GM12878 (cell line): ENCODE measurements around the gene PHF2. TPM values are rescaled to one million over a fixed set of nuclear protein-coding genes. Genes with fewer than 3 reads are reported as not detected.

Experiments used
- ATAC-seq: fragments of 200-7000 bp; cut with Tn5 transposase; 3 replicates; pipeline ENCODE4 v1.9.1; 2020; ENCODE audit warnings: mild to moderate bottlenecking, moderate library complexity
- BruUV-seq: library from RNA; stranded (reverse); fragments of 400-500 nt; replicated peaks from 2 replicates; lab custom pipeline; 2021; lab: Mats Ljungman, UMichigan
- CTCF ChIA-PET: fragments of 300-600 bp; sonication (Branson Sonifier 250); formaldehyde crosslinking; extraction: SDS; loops from one replicate; lab custom pipeline; 2021; ENCODE audit warnings: inconsistent platforms; lab: Yijun Ruan, JAX
- POLR2A ChIA-PET: fragments of 350-600 bp; formaldehyde crosslinking; extraction: SDS; loops from one replicate; lab custom pipeline; 2021; ENCODE audit warnings: inconsistent platforms; lab: Charles Lee
- RAD21 ChIA-PET: fragments of 300-600 bp; sonication (Branson Sonifier 250); formaldehyde crosslinking; loops from one replicate; lab custom pipeline; 2023; ENCODE audit warnings: antibody characterized with exemption; ENCODE audit not compliant: unreplicated experiment; lab: Charles Lee
- SMC1A ChIA-PET: fragments of 300-600 bp; sonication (Branson Sonifier 250); formaldehyde crosslinking; loops from one replicate; lab custom pipeline; 2023; ENCODE audit not compliant: unreplicated experiment, uncharacterized antibody; lab: Charles Lee
- DNase-seq: peaks from one replicate; pipeline ENCODE4 v3.0.0-alpha.2; 2011; ENCODE audit warnings: low read depth, low spot score
- FAIRE-seq: peaks from 3 replicates; lab custom pipeline; 2011; peaks lifted over from hg19 to GRCh38; lab: Jason Lieb, UNC
- H2AFZ ChIP-seq: 2 replicates; pipeline ENCODE4 v1.6.0; 2011; ENCODE audit warnings: low read depth, low read length, control low read depth; ENCODE audit not compliant: control insufficient read depth
- H3K27ac ChIP-seq: 2 replicates; pipeline ENCODE4 v1.5.1; 2011; ENCODE audit warnings: control low read depth; ENCODE audit not compliant: control insufficient read depth, insufficient read depth
- H3K27me3 ChIP-seq, 2 experiments: replicated peaks in 1 of 2; 2 replicates each; pipeline versions ENCODE4 v1.6.0 to v1.6.1; 2011; ENCODE audit warnings: low read length in 1 of 2; ENCODE audit not compliant: control insufficient read depth in 2 of 2, insufficient read depth in 2 of 2
- H3K36me3 ChIP-seq, 2 experiments: 2 replicates each; pipeline ENCODE4 v1.5.1; 2011; ENCODE audit warnings: low read length in 1 of 2; ENCODE audit not compliant: control insufficient read depth in 2 of 2, insufficient read depth in 2 of 2
- H3K4me1 ChIP-seq: 2 replicates; pipeline ENCODE4 v1.6.1; 2011; ENCODE audit warnings: mild to moderate bottlenecking, low read length, moderate library complexity, mixed read lengths; ENCODE audit not compliant: control insufficient read depth, insufficient read depth
- H3K4me2 ChIP-seq: 2 replicates; pipeline ENCODE4 v1.6.0; 2011; ENCODE audit warnings: control low read depth; ENCODE audit not compliant: control insufficient read depth, insufficient read depth
- H3K4me3 ChIP-seq: fragments of 200-600 bp; sonication (generic); 2 replicates; pipeline ENCODE4 v1.5.1; 2016
- H3K79me2 ChIP-seq: 2 replicates; pipeline ENCODE4 v1.6.0; 2011; ENCODE audit warnings: low read length; ENCODE audit not compliant: control insufficient read depth, insufficient read depth
- H3K9ac ChIP-seq: 2 replicates; pipeline ENCODE4 v1.8.0; 2011; ENCODE audit warnings: low read length, control low read depth, mixed read lengths; ENCODE audit not compliant: control insufficient read depth, insufficient read depth
- H3K9me3 ChIP-seq: replicated peaks from 3 replicates; pipeline ENCODE4 v1.5.1; 2011; ENCODE audit warnings: mild to moderate bottlenecking, low read length; ENCODE audit not compliant: control insufficient read depth, insufficient read depth
- H4K20me1 ChIP-seq: 2 replicates; pipeline ENCODE4 v1.6.0; 2011; ENCODE audit not compliant: control insufficient read depth, insufficient read depth
- CBFB ChIP-seq: IDR thresholded peaks from 2 replicates; pipeline ENCODE4 v1.6.1; 2016; ENCODE audit warnings: antibody characterized with exemption, low read depth
- ETV6 ChIP-seq, 2 experiments: fragments of 450-650 bp in 1 of 2; IDR thresholded peaks in 1 of 2; conservative IDR thresholded peaks in 1 of 2; 2 replicates each; pipeline ENCODE4 v1.6.1; 2014; ENCODE audit warnings: antibody characterized with exemption in 1 of 2, borderline replicate concordance in 1 of 2, low read depth in 1 of 2, mild to moderate bottlenecking in 1 of 2, moderate library complexity in 1 of 2
- JUND ChIP-seq: IDR thresholded peaks from 2 replicates; pipeline ENCODE4 v1.6.1; 2012; ENCODE audit warnings: low read depth, mild to moderate bottlenecking, low read length, improper control_type of control experiment, moderate library complexity
- MAX ChIP-seq: IDR thresholded peaks from 2 replicates; pipeline ENCODE4 v1.6.1; 2012; ENCODE audit warnings: low read depth, low read length, improper control_type of control experiment
- PAX8 ChIP-seq: fragments of 450-650 bp; IDR thresholded peaks from 2 replicates; pipeline ENCODE4 v1.6.1; 2017; ENCODE audit warnings: mild to moderate bottlenecking, moderate library complexity
- PBX3 ChIP-seq: IDR thresholded peaks from 2 replicates; pipeline ENCODE4 v1.6.1; 2011; ENCODE audit warnings: mild to moderate bottlenecking, low read depth, low read length, moderate library complexity; ENCODE audit not compliant: insufficient replicate concordance
- POU2F2 ChIP-seq: IDR thresholded peaks from 3 replicates; pipeline ENCODE4 v1.6.1; 2011; ENCODE audit warnings: low read depth, mild to moderate bottlenecking, low read length, borderline replicate concordance
- SMC3 ChIP-seq: IDR thresholded peaks from 2 replicates; pipeline ENCODE4 v1.6.1; 2011; ENCODE audit warnings: low read length, improper control_type of control experiment, borderline replicate concordance
- STAT3 ChIP-seq: IDR thresholded peaks from 2 replicates; pipeline ENCODE4 v1.6.1; 2011; ENCODE audit warnings: low read depth, low read length, improper control_type of control experiment
- TARDBP ChIP-seq: IDR thresholded peaks from 2 replicates; pipeline ENCODE4 v1.6.1; 2016; ENCODE audit warnings: borderline replicate concordance
- ZNF622 ChIP-seq: fragments of 450-650 bp; IDR thresholded peaks from 2 replicates; pipeline ENCODE4 v1.6.1; 2017; ENCODE audit warnings: mild to moderate bottlenecking, inconsistent platforms
- WGBS: methylation state at CpG from one replicate; pipeline ENCODE4 v1.1.6; 2016; ENCODE audit warnings: low lambda C conversion rate; ENCODE audit not compliant: insufficient replicate concordance, insufficient coverage; ENCODE audit errors: missing lambda C conversion rate; 5-methylcytosine and 5-hydroxymethylcytosine counted together
- in situ Hi-C: fragments of 300-500 bp; cut with MboI; formaldehyde crosslinking; loops from 9 replicates; pipeline ENCODE4 v1.14.3; 2018; ENCODE audit warnings: mixed read lengths
- intact Hi-C: fragments of 100-400 bp; cut with micrococcal nuclease; formaldehyde crosslinking; loops from one replicate; pipeline ENCODE4 v1.14.2; 2022; ENCODE audit not compliant: unreplicated experiment
- polyA plus RNA-seq, 11 experiments: library from polyadenylated mRNA; depleted of rRNA in 4 of 11; unstranded in 6 of 11; stranded (reverse) in 5 of 11; fragments of >200 nt; fragmentation: Nextera tagmentation in 4 of 11; fragmentation: Illumina TruSeq in 1 of 11; extraction: Ambion mirVana in 4 of 11; extraction: Trizol in 1 of 11; gene quantifications; 1 replicate in 1 of 11; 2 replicates in 10 of 11; pipeline versions ENCODE4 v1.2.1 to v1.2.3, GENCODE V29; 2011 to 2016; ENCODE audit warnings: inconsistent platforms in 2 of 11, missing spikeins in 2 of 11, low read depth in 1 of 11
- total RNA-seq, 4 experiments: library from RNA; depleted of rRNA in 3 of 4; stranded (reverse); fragments of >200 nt in 3 of 4; fragmentation: Illumina TruSeq in 1 of 4; extraction: Trizol in 1 of 4; gene quantifications; 2 replicates each; pipeline versions ENCODE4 v1.2.1 to v1.2.3, GENCODE V29; 2013 to 2021
- TF ChIP-seq, protein P1 (sequence below): IDR thresholded peaks from 2 replicates; pipeline ENCODE4 v1.6.1; 2012; ENCODE audit warnings: improper control_type of control experiment, low read depth, low read length; ENCODE audit not compliant: insufficient replicate concordance
- TF ChIP-seq, protein P2 (sequence below): fragments of 450-650 bp; IDR thresholded peaks from 2 replicates; pipeline ENCODE4 v1.6.1; 2017; ENCODE audit warnings: low read depth, mild to moderate bottlenecking, moderate library complexity
- TF ChIP-seq, protein P3 (sequence below): IDR thresholded peaks from 2 replicates; pipeline ENCODE4 v1.6.1; 2011; ENCODE audit warnings: low read depth, low read length, improper control_type of control experiment, borderline replicate concordance

The PHF2 gene
- total and polyA plus RNA-seq, 10 of the 15 experiments (the other 5 are each of a cell fraction or from before 2014, with no cell fraction given), result 0.34 to 13.3 (median 5.5) TPM

GRCh38 chr9:93669958-93670207 lies 93.5 kb downstream of the PHF2 start:
- H3K27ac ChIP-seq, result no peak overlapping the region
- intact Hi-C loops, result no loop called here
- H3K79me2 ChIP-seq, result no peaks in the 10 kb centered on the region
- SMC1A ChIA-PET, result no interaction called here
- no peaks in the 10 kb centered on the region; a peak in 1 of 4 replicates for H3K36me3 ChIP-seq
- CTCF ChIA-PET, result no interaction called here
- ATAC-seq (no peak), FAIRE-seq (no peak), DNase-seq (no peak)
- in situ Hi-C loops, result no loop called here
- H3K27me3 ChIP-seq, result no peaks in the 10 kb centered on the region
- no peak overlapping the region for H3K4me3 ChIP-seq
- BruUV-seq, result no TSS peak
- H3K4me1 ChIP-seq, result no peaks in the 10 kb centered on the region
- no peaks in the 10 kb centered on the region for H3K9me3 ChIP-seq
- POLR2A ChIA-PET, result no interaction called here
- no peak overlapping the region for H3K4me2 ChIP-seq
- no peak overlapping the region for H2AFZ ChIP-seq
- WGBS, result 98% methylated on average over 3 of the region's 3 CpGs
- H4K20me1 ChIP-seq, result no peaks in the 10 kb centered on the region
- RAD21 ChIA-PET, result no interaction called here
- H3K9ac ChIP-seq, result no peak overlapping the region
- TF ChIP-seq ETV6 (conservative IDR thresholded peaks at IDR 0.05 in 1 of 2, IDR thresholded peaks at IDR 0.05 in 1 of 2; ENCODE audit: borderline replicate concordance in 1 of 2, low read depth in 1 of 2), result no peak
- no peak for TF ChIP-seq ZNF622
- TF ChIP-seq, protein P1, sequence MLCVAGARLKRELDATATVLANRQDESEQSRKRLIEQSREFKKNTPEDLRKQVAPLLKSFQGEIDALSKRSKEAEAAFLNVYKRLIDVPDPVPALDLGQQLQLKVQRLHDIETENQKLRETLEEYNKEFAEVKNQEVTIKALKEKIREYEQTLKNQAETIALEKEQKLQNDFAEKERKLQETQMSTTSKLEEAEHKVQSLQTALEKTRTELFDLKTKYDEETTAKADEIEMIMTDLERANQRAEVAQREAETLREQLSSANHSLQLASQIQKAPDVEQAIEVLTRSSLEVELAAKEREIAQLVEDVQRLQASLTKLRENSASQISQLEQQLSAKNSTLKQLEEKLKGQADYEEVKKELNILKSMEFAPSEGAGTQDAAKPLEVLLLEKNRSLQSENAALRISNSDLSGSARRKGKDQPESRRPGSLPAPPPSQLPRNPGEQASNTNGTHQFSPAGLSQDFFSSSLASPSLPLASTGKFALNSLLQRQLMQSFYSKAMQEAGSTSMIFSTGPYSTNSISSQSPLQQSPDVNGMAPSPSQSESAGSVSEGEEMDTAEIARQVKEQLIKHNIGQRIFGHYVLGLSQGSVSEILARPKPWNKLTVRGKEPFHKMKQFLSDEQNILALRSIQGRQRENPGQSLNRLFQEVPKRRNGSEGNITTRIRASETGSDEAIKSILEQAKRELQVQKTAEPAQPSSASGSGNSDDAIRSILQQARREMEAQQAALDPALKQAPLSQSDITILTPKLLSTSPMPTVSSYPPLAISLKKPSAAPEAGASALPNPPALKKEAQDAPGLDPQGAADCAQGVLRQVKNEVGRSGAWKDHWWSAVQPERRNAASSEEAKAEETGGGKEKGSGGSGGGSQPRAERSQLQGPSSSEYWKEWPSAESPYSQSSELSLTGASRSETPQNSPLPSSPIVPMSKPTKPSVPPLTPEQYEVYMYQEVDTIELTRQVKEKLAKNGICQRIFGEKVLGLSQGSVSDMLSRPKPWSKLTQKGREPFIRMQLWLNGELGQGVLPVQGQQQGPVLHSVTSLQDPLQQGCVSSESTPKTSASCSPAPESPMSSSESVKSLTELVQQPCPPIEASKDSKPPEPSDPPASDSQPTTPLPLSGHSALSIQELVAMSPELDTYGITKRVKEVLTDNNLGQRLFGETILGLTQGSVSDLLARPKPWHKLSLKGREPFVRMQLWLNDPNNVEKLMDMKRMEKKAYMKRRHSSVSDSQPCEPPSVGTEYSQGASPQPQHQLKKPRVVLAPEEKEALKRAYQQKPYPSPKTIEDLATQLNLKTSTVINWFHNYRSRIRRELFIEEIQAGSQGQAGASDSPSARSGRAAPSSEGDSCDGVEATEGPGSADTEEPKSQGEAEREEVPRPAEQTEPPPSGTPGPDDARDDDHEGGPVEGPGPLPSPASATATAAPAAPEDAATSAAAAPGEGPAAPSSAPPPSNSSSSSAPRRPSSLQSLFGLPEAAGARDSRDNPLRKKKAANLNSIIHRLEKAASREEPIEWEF, result no peak
- TF ChIP-seq, protein P2, sequence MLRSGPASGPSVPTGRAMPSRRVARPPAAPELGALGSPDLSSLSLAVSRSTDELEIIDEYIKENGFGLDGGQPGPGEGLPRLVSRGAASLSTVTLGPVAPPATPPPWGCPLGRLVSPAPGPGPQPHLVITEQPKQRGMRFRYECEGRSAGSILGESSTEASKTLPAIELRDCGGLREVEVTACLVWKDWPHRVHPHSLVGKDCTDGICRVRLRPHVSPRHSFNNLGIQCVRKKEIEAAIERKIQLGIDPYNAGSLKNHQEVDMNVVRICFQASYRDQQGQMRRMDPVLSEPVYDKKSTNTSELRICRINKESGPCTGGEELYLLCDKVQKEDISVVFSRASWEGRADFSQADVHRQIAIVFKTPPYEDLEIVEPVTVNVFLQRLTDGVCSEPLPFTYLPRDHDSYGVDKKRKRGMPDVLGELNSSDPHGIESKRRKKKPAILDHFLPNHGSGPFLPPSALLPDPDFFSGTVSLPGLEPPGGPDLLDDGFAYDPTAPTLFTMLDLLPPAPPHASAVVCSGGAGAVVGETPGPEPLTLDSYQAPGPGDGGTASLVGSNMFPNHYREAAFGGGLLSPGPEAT, result no peak
- no peak for TF ChIP-seq PBX3
- no peak for TF ChIP-seq MAX
- TF ChIP-seq, protein P3, sequence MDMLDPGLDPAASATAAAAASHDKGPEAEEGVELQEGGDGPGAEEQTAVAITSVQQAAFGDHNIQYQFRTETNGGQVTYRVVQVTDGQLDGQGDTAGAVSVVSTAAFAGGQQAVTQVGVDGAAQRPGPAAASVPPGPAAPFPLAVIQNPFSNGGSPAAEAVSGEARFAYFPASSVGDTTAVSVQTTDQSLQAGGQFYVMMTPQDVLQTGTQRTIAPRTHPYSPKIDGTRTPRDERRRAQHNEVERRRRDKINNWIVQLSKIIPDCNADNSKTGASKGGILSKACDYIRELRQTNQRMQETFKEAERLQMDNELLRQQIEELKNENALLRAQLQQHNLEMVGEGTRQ, result no peak
- no peak for TF ChIP-seq PAX8
- no peak for TF ChIP-seq SMC3
- TF ChIP-seq JUND, result no peak
- TF ChIP-seq STAT3, result no peak
- TF ChIP-seq TARDBP, result no peak
- TF ChIP-seq CBFB, result no peak
- TF ChIP-seq POU2F2, result no peak
